ENCODE data around the gene CNPY4.

Gene CNPY4

GRCh38 chr7:100115026-100115425, 4.4 kb upstream of the CNPY4 start:
- no peak for TF ChIP-seq CTCF (IDR thresholded peaks at IDR 0.05; ENCODE audit: borderline replicate concordance, control extremely low read depth, extremely low read depth, insufficient read depth, missing control alignments)
- in situ Hi-C loops (cut with MboI; ENCODE audit: low sequenced_read_pairs, unreplicated experiment): no loop called here
- no peak for DNase-seq (ENCODE audit: low spot score)

- no peak for DNase-seq (ENCODE audit: low spot score)
- no peak for TF ChIP-seq CTCF (IDR thresholded peaks at IDR 0.05; ENCODE audit: borderline replicate concordance, control extremely low read depth, extremely low read depth, insufficient read depth, missing control alignments)
- in situ Hi-C loops (cut with MboI; ENCODE audit: low sequenced_read_pairs, unreplicated experiment): no loop called here
Observed at GRCh38 chr7:100118388-100119071, 904 bp upstream of the CNPY4 start.

GRCh38 chr7:100119970-100120732, 717 bp downstream of the CNPY4 start:
- DNase-seq (ENCODE audit: low spot score): no peak
- in situ Hi-C loops (cut with MboI; ENCODE audit: low sequenced_read_pairs, unreplicated experiment): no loop called here
- TF ChIP-seq CTCF (IDR thresholded peaks at IDR 0.05; ENCODE audit: borderline replicate concordance, control extremely low read depth, extremely low read depth, insufficient read depth, missing control alignments): no peak

DNA sequence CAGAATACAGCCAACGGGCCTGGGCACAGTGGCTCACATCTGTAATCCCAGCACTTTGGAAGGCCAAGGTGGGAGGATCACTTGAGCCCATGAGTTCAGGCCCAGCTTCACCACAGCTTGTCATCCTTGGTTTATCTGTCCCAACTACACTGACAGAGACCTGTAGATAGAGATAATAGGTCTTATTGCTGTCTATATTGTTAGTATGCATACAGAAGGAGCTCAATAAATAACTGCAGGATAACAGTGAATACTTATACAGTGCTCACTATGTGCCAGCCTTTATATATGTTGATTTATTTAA, 1.3 kb downstream of the CNPY4 start:
- no peak for DNase-seq (ENCODE audit: low spot score)
- in situ Hi-C loops (cut with MboI; ENCODE audit: low sequenced_read_pairs, unreplicated experiment): no loop called here
- no peak for TF ChIP-seq CTCF (IDR thresholded peaks at IDR 0.05; ENCODE audit: borderline replicate concordance, control extremely low read depth, extremely low read depth, insufficient read depth, missing control alignments)

- in situ Hi-C loops (cut with MboI; ENCODE audit: low sequenced_read_pairs, unreplicated experiment): no loop called here
- DNase-seq (ENCODE audit: low spot score): no peak
- TF ChIP-seq CTCF (IDR thresholded peaks at IDR 0.05; ENCODE audit: borderline replicate concordance, control extremely low read depth, extremely low read depth, insufficient read depth, missing control alignments): no peak
Observed at GRCh38 chr7:100122067-100122466, 2.6 kb downstream of the CNPY4 start.

- in situ Hi-C loops (cut with MboI; ENCODE audit: low sequenced_read_pairs, unreplicated experiment): no loop called here
- DNase-seq (ENCODE audit: low spot score): no peak
- no peak for TF ChIP-seq CTCF (IDR thresholded peaks at IDR 0.05; ENCODE audit: borderline replicate concordance, control extremely low read depth, extremely low read depth, insufficient read depth, missing control alignments)
Observed at GRCh38 chr7:100122568-100122967, 3.1 kb downstream of the CNPY4 start.

Data from GM13976 (cell line).